Prostate gland (tissue), 2 donors: ENCODE results near the gene RDX. TPM values are rescaled to one million over a fixed set of nuclear protein-coding genes. Genes with fewer than 3 reads are reported as not detected.

Source experiments
- DNase-seq: peaks from one replicate; pipeline ENCODE4 v3.0.0-alpha.2; 2019; ENCODE audit warnings: low spot score
- H3K27ac ChIP-seq, 2 donors: fragments of 200-600 bp; sonication (generic); 2 replicates each; pipeline ENCODE4 v1.5.1; 2017 to 2019
- H3K27me3 ChIP-seq: fragments of 200-600 bp; sonication (generic); replicated peaks from 2 replicates; pipeline ENCODE4 v1.5.1; 2019; ENCODE audit not compliant: insufficient read depth
- H3K36me3 ChIP-seq, 2 donors: fragments of 200-600 bp; sonication (generic); 1 replicate in 1 of 2; 2 replicates in 1 of 2; pipeline versions ENCODE4 v1.5.1 to v1.8.1; 2017 to 2019
- H3K4me1 ChIP-seq: fragments of 200-600 bp; sonication (generic); replicated peaks from 2 replicates; pipeline ENCODE4 v1.5.1; 2019
- H3K4me3 ChIP-seq, 2 donors: fragments of 200-600 bp; sonication (generic); 2 replicates each; pipeline ENCODE4 v1.5.1; 2017 to 2019
- H3K9me3 ChIP-seq: fragments of 200-600 bp; sonication (generic); 2 replicates; pipeline ENCODE4 v1.5.1; 2017
- POLR2A ChIP-seq: fragments of 450-650 bp; IDR thresholded peaks from one replicate; pipeline ENCODE4 v1.6.1; 2016; ENCODE audit warnings: antibody characterized with exemption, mild to moderate bottlenecking
- POLR2AphosphoS5 ChIP-seq: sonication (generic); formaldehyde crosslinking; IDR thresholded peaks from one replicate; pipeline ENCODE4 v1.6.1; 2017; ENCODE audit warnings: antibody characterized with exemption
- WGBS: methylation state at CpG from one replicate; pipeline ENCODE4 v1.1.5; 2018; 5-methylcytosine and 5-hydroxymethylcytosine counted together
- intact Hi-C: fragments of 100-400 bp; cut with DNase I; formaldehyde crosslinking; loops from one replicate; pipeline ENCODE4 v1.14.2; 2022
- total RNA-seq, 2 donors: library from RNA; depleted of rRNA; stranded (reverse); fragments of >200 nt; gene quantifications; one replicate each; pipeline ENCODE4 v1.1.0, GENCODE V29; 2016
- TF ChIP-seq, protein P1 (sequence below), 4 experiments: fragments of 200-600 bp in 2 of 4; fragments of 450-650 bp in 2 of 4; sonication (generic) in 2 of 4; IDR thresholded peaks; 1 replicate in 3 of 4; 2 replicates in 1 of 4; pipeline ENCODE4 v1.5.1; 2016 to 2019; ENCODE audit warnings: antibody characterized with exemption in 4 of 4, mild to moderate bottlenecking in 2 of 4, moderate library complexity in 2 of 4

RDX gene
- total RNA-seq, 2 donors from 2014 or later = 45.4 to 136 TPM

DNA sequence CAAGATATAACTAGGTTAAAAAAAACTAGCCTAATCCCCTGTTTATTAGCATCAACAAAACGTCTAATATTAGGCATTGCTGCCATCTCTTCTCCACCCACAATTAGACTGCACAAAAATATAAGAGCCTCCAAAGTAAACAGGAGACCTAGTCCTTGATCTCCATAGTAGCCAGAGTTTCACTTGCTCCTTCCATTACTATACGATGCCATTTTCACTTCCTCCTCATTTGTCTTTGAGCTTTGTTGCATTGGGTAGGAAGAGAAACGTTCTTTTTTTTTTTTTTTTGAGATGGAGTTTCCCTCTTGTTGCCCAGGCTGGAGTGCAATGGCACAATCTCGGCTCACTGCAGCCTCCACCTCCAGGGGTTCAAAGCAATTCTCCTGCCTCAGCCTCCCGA lies 42.3 kb upstream of the RDX start:
- Histone ChIP-seq H3K9me3 (no peaks in the 10 kb centered on the region), H3K36me3 (no peaks in the 10 kb centered on the region), H3K4me1 (no peaks in the 10 kb centered on the region), H3K27me3 (no peaks in the 10 kb centered on the region), H3K4me3 (no peak overlapping the region), H3K27ac (no peak overlapping the region)
- WGBS = 74% methylated on average over 5 of the region's 5 CpGs
- DNase-seq = no peak
- intact Hi-C loops = no loop called here
- TF ChIP-seq, protein P1, sequence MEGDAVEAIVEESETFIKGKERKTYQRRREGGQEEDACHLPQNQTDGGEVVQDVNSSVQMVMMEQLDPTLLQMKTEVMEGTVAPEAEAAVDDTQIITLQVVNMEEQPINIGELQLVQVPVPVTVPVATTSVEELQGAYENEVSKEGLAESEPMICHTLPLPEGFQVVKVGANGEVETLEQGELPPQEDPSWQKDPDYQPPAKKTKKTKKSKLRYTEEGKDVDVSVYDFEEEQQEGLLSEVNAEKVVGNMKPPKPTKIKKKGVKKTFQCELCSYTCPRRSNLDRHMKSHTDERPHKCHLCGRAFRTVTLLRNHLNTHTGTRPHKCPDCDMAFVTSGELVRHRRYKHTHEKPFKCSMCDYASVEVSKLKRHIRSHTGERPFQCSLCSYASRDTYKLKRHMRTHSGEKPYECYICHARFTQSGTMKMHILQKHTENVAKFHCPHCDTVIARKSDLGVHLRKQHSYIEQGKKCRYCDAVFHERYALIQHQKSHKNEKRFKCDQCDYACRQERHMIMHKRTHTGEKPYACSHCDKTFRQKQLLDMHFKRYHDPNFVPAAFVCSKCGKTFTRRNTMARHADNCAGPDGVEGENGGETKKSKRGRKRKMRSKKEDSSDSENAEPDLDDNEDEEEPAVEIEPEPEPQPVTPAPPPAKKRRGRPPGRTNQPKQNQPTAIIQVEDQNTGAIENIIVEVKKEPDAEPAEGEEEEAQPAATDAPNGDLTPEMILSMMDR (IDR thresholded peaks at IDR 0.05) = no peak
- TF ChIP-seq POLR2AphosphoS5 (no peak), POLR2A (no peak)

DNA sequence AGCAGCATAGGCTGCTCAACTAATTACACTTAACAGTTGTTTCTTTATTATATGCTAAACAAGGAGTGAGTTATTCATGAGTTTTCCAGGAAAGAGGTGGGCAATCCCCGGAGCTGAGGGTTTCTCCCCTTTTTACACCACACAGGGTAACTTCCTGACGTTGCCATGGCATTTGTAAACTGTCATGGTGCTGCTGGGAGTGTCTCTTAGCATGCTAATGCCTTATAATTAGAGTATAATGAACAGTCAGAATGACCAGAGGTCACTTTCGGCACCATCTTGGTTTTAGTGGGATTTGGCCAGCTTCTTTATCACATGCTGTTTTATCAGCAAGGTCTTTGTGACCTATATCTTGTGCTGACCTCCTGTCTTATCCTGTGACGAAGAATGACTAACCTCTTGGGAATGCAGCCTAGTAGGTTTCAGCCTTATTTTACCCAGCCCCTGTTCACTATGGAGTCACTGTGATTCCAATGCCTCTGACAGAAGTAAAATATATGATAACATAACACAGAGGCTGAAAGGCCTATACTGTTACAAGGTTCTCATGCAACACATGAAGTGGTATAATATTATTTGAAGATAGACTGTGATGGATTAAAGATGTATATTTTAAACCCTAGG lies 41.3 kb upstream of the RDX start:
- TF ChIP-seq POLR2A (no peak), POLR2AphosphoS5 (no peak)
- TF ChIP-seq, protein P1 (IDR thresholded peaks at IDR 0.05) = no peak

DNA sequence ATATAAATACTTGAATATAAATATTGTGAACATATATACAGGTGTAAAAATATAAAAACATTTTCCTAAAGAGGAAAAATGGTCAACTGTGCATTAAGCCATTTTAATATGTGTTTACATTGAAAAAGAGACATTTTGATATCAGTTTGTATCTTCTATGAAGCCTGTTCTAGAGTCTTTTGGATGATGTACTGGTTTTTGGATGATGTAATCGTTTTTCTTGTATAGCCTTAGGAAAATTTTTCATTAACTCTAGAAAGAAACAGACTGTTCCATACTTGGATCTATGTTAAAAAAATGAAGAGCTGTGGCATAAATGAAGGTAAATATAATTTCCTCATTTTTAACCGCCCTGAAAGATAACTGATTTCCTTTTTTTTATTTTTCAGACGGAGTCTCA lies 39.6 kb upstream of the RDX start:
- Histone ChIP-seq H3K4me1 (no peaks in the 10 kb centered on the region), H3K27ac (no peak overlapping the region), H3K36me3 (no peaks in the 10 kb centered on the region), H3K9me3 (no peaks in the 10 kb centered on the region), H3K4me3 (no peak overlapping the region), H3K27me3 (no peaks in the 10 kb centered on the region)
- intact Hi-C loops = no loop called here
- 83% methylated on average over 3 of the region's 3 CpGs for WGBS
- no peak for DNase-seq
- TF ChIP-seq POLR2A = no peak
- TF ChIP-seq POLR2AphosphoS5 = no peak
- TF ChIP-seq, protein P1 (IDR thresholded peaks at IDR 0.05) = no peak

More for the DNA sequence above, 41.3 kb upstream of the RDX start:
- H3K9me3 ChIP-seq = no peaks in the 10 kb centered on the region
- H3K4me1 ChIP-seq = no peaks in the 10 kb centered on the region
- H3K27me3 ChIP-seq = no peaks in the 10 kb centered on the region
- no peak overlapping the region for H3K27ac ChIP-seq
- DNase-seq = no peak
- intact Hi-C loops = no loop called here
- H3K4me3 ChIP-seq = no peak overlapping the region
- WGBS = 69% methylated on average over 4 of the region's 4 CpGs
- no peaks in the 10 kb centered on the region for H3K36me3 ChIP-seq

DNA sequence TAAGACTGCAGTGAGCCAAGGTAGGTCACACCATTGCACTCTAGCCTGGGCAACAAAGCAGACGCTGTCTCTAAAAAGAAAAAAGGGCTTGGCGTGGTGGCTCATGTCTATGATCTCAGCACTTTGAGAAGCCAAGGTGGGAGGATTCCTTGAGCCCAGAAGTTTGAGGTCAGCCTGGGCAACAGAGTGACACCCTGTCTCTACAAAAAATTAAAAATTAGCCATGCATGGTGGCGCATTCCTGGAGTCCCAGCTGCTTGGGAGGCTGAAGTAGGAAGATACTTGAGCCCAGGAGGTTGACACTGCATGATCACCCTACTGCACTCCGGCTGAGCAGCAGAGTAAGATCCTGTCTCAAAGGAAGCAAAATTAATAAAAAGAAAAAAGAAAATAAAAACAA lies 38.9 kb upstream of the RDX start:
- Histone ChIP-seq H3K27ac (no peak overlapping the region), H3K9me3 (no peaks in the 10 kb centered on the region), H3K36me3 (no peaks in the 10 kb centered on the region), H3K4me3 (no peak overlapping the region), H3K27me3 (no peaks in the 10 kb centered on the region), H3K4me1 (no peaks in the 10 kb centered on the region)
- 92% methylated on average over 4 of the region's 4 CpGs for WGBS
- no peak for DNase-seq
- intact Hi-C loops = no loop called here
- TF ChIP-seq POLR2A (no peak), POLR2AphosphoS5 (no peak)
- TF ChIP-seq, protein P1 (IDR thresholded peaks at IDR 0.05) = no peak

DNA sequence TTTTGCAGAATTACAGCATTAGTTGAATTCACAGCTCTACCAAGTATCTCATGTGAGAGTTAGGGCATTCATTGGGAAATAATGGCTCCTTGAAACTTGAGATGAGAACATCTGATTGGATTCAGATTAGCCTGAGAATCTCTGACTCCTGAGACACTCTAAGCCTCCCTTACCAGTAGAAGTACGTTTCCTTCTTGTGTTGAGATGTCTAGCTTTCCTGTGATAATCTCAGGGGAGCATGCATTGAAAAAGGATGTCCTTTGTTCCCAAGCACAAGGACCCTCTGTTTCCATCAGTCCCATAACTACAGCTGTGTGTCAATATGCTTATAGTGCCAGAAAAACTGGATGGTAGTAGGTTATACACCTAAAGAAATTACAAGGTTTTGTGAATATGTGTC lies 35.2 kb upstream of the RDX start:
- TF ChIP-seq POLR2A = no peak
- no peak for TF ChIP-seq POLR2AphosphoS5
- TF ChIP-seq, protein P1 (IDR thresholded peaks at IDR 0.05) = no peak
- intact Hi-C loops = no loop called here
- H3K27me3 ChIP-seq = no peaks in the 10 kb centered on the region
- no peaks in the 10 kb centered on the region for H3K36me3 ChIP-seq
- 19% methylated on average over 1 of the region's 1 CpG for WGBS
- H3K4me1 ChIP-seq = no peaks in the 10 kb centered on the region
- no peak overlapping the region for H3K27ac ChIP-seq
- H3K4me3 ChIP-seq = no peak overlapping the region
- no peaks in the 10 kb centered on the region for H3K9me3 ChIP-seq
- DNase-seq = no peak
